HG03432 (cell line): ENCODE data around the gene NUP35.
"Not testable (repeated sequence)": the region's sequence is repeated elsewhere in the genome, so short reads cannot be mapped to it uniquely, and the experiment has no call there.

Source experiments
- ATAC-seq: cut with Tn5 transposase; IDR thresholded peaks from one replicate; pipeline ENCODE4 v1.9.1; 2021; ENCODE audit warnings: mild to moderate bottlenecking, moderate library complexity; ENCODE audit not compliant: unreplicated experiment

Gene NUP35

DNA sequence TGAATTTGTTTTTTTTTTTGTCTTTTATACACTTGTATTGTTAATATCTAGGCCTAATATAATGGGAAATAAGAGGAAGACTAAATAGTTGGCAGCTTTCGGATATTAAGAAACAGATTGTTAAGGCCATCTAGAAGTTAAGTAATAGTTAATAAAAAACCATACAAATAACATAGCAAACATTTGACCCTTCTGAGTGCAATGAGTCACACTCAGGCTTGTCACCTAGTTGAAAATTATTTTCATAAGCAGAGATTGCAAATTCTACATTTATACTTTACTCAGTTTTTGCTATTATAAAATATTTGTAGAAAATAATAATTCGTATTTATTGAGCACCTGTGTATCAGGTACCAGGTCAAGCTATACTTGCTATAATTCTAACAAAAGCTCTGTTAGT, 2.4 kb downstream of the NUP35 start:
- ATAC-seq = no peak

DNA sequence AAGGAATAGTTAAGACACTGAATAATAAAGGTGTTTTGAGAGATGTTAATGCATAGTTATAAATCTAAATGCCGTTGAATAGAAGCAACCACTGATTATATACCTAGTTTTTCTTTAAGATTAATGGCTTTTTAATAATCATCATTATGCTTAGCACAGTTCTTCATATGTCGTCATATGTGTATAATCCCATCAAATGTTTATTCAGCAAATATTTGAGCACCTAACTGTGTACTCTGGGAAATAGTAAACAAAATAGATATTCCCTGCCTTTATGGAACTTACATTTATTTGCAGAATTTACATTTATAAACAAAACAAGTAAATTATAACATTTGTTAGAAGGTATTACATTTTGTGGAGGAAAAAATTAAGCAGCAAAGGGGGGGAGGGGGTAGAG, 9.8 kb downstream of the NUP35 start:
- ATAC-seq = no peak

DNA sequence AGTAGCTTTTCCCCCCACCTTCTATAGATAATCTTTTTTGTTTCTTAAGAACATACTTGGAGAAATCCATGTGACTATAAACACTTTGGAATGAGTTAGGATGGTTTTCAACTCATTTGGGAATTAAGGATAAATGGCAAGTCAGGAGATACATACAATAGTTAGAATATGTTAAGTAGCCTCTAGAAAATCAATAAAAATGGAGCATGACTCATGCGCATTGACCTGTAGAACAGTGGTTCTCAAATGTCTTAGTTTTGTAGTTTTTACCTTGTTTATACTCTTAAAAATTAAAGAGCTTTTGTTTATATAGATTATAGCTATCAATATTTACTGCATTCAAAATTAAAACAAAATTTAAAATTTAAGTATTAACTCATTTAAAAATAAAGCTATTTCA, 24.7 kb downstream of the NUP35 start:
- ATAC-seq = no peak

DNA sequence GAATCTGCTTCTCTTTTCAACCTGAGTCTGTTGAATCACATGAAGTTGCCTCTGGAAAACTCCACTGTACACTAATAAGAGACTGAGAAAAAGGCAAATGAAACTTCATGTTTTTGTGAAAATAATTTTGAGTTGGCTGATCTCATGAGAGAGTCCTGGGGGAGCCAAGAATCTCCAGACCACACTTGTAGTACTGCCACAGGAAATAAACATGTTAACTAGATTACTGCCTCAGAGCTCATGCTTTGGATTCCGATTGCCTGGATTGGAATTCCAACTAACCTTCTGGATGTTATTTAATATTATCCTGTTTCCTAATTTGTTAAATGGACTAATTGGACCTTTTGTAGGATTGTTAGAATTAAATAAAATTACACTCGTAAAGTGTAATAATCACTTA, 25.2 kb downstream of the NUP35 start:
- no peak for ATAC-seq

DNA sequence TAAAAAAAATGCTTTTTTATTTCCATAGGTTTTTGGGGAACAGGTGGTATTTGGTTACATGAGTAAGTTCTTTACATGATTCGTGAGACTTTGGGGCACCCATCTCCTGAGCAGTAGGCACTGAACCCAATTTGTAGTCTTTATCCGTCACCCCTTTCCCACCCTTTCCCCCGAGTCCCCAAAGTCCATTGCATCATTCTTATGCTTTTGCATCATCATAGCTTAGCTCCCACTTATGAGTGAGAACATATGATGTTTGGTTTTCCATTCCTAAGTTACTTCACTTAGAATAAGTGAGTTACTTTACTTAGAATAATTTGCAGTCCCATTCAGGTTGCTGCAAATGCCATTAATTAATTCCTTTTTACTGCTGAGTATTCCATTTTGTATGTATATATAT, 28.0 kb downstream of the NUP35 start:
- not testable (repeated sequence) for ATAC-seq

DNA sequence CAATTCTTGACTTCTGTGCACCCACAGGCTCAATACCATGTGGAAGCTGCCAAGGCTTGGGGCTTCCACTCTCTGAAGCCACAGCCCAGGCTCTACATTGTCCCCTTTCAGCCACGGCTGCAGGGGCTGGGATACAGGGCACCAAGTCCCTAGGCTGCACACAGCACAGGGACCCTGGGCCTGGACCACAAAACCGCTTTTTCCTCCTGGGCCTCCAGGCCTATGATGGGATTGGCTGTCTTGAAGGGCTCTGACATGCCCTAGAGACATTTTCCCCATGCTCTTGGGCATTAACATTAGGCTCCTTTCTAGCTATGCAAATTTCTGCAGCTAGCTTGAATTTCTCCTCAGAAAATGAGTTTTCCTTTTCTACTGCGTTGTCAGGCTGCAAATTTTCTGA, 29.7 kb downstream of the NUP35 start:
- ATAC-seq = no peak

DNA sequence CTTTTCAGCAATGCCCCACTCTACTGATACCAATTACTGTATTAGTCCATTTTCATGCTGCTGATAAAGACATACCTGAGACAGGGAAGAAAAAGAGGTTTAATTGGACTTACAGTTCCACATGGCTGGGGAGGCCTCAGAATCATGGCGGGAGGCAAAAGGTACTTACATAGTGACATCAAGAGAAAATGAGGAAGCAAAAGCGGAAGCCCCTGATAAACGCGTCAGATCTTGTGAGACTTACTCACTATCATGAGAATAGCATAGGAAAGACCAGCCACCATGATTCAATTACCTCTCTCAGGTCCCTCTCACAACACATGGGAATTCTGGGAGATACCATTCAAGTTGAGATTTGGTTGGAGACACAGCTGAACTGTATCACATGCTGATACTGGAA, 30.5 kb downstream of the NUP35 start:
- not testable (repeated sequence) for ATAC-seq

DNA sequence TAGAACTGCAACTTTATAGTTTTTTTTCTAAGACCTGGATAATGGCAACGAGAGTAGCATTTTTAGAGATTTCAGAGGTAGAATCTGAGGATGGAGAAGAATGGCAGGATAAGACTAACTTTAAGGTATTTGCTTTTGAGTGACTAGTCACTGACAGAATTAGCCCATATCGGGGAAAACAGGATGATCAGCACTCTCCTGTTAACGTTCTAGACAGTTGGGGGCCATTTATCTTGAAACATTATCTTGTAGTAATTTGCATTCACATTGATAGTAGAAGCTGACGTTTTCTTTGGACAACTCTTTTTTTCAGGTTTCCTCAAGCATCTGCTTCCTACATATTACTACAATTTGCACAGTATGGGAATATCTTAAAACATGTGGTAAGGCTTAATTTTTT, 32.9 kb downstream of the NUP35 start:
- no peak for ATAC-seq

DNA sequence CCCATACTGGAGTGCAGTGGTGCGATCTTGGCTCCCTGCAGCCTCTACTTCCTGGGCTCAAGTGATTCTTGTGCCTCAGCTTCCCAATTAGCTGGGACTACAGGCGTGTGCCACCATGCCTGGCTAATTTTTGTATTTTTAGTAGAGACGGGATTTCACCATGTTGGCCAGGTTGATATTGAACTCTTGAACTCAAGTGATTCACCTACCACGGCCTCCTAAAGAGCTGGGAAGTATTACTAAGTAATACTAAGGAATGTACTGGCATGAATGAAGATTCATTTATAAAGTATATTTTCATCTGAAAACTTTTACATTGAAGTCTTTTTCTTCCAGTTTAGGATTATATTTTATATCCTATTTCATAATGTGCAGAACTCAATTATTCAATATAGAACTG, 38.1 kb downstream of the NUP35 start:
- ATAC-seq = no peak

DNA sequence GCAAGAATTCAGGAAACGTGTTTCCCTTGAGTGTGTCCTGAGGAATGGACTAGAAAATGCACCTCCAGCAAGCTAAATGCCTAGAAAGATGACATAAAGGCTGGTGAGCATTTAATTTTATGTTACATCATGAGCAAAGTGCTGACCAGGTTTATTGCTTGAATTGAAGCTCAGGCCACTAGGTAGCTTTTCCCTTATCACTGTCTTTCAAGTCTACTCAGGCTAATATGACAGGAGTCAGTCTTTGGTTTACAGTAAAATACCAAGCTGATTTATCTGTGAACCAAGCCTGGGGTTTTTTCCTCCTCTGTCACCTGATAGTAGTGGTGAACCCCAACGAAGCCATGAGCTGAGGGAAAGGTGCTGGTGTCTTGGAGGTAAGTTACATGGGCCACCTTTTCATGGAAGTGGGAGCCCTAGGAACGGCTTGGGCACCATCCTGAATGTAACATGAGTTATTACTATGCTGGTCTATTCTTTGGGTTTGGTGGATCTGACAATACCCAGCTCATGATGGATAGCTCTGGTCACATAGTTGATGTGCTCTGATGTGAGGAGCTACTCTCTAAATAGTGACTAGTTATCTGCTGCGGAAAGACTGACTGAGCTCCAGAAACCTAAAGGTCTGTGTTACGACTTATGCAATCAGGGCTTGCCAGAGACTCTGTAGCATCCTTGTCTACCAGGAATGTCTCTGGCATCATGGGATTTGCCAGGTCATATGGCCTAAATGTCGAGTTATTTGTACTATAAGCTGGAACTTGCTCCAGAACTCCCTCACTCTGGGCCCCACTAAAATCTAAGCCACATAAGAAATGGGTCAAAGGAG, 39.8 kb downstream of the NUP35 start:
- no peak for ATAC-seq

DNA sequence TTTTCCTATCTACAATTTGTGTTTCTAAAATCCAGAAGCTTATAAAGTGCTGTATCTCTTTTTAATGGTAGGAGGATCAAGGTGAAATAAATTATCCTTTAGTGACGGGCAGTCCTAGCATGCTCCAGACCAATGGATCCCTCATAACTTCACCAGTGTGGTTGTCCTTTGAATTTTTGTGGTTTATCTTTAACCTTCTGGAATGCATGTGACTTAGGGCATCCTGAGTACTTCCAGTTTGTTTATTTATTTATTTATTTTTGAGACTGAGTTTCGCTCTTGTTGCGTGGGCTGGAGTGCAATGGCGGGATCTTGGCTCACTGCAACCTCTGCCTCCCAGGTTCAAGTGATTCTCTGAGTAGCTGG, 40.4 kb downstream of the NUP35 start:
- ATAC-seq = no peak

DNA sequence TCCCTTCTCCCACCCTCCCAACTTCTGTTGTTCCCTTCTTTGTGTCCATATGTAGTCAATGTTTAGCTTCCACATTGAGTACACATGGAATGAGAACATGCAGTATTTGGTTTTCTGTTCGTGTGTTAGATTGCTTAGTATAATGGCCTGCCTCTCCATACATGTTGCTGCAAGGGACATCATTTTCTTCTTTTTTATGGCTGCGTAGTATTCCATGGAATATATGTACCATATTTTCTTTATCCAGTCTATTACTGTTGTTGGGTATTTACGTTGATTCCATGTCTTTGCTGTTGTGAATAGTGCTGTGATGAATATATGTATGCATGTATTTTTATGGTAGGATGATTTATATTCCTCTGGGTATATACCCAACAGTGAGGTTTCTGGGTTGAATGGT, 42.0 kb downstream of the NUP35 start:
- no peak for ATAC-seq

DNA sequence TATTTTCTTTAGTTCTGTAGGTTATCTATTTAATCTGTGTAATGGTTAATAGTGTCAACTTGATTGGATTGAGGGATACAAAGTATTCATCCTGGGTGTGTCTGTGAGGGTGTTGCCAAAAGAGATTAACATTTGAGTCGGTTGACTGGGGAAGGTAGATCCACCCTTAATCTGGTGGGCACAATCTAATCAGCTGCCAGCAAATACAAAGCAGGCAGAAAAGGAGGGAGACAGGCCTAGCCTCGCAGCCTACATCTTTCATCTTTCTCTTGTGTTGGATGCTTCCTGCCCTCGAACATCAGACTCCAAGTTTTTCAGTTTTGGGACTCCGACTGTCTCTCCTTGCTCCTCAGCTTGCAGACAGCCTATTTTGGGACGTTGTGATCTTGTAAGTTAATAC, 42.7 kb downstream of the NUP35 start:
- not testable (repeated sequence) for ATAC-seq

DNA sequence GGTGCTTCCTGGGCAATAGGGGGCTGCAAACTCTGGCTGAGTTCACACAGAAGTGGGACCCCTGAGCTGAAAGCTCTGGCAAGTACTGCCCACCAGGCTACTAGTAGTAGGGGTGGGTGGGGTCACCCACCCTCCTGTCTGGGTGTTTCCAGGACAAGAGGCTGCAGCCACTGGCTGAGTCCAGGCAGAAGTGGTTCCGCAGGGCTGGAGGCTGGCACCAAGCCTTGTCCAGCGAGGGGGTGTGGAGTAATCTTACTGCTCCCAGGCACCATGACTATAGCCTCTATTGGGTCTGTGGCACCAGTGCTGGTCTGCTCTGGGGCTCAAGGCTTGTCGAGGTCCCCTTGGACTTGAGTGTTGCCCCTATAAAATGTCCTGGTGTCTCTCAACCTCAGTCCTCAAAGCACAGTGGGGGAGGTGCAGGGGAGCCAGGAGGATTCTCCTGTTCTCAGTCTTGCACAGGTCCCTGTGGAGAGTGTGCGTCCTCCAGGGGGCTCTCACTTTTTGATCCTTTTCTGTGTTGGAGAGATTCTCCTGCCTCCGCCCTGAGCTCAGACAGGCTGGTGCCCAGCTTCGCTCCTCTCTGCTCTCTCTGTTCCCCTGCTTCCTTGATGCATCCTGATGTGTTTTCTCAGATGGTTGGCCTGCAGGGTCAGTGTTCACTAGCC, 48.1 kb downstream of the NUP35 start:
- no peak for ATAC-seq

DNA sequence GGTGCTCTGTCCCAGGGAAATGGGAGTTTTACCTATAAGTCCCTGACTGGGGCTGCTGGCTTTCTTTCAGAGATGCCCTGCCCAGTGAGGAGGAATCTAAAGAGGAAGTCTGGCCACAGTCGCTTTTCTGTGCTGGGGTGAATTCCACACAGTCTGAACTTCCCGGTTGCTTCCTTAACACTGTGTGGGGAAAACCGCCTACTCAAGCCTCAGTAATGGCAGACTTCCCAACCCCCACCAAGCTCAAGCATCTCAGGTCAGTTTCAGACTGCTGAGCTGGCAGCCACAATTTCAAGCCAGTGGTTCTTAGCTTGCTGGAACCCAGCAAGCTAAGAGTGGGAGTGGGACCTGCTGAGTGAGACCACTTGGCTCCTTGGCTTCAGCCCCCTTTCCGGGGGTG, 54.9 kb downstream of the NUP35 start:
- ATAC-seq = no peak

DNA sequence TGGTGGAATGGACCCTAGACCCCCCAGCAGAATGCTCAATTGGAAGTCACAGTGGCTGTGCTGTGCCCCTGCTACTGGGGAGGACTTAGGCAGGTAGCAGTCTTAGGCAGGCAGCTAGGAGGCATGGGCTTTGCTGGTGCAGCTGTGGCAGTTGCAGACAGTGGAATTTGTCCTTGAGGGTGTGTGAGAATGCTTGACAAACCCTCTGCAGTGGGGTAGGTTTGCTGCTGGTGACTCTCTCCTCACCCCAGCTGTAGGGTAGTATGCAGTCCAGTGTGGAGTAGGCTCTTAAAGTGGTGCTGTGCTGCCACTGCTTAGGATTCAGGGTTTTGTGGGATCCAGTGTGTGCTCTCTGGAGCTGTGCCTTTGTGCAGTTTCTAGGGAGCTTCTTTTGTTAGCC, 61.3 kb downstream of the NUP35 start:
- ATAC-seq = no peak

DNA sequence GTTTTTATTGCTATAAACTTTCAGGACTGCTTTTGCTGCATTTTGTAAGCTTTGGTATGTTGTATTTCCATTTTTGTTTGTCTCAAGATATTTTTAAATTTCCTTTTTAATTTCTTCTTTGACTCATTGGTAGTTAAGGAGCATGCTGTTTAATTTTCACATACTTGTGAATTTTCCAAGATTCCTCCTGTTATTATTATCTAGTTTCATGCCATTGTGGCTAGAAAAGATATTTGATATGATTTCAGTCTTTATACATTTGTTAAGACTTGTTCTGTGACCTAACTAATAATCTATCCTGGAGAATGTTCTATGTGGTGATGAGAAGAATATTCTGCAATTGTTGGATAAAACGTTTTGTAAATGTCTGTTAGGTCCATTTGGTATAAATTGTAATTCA, 62.1 kb downstream of the NUP35 start:
- ATAC-seq = no peak

DNA sequence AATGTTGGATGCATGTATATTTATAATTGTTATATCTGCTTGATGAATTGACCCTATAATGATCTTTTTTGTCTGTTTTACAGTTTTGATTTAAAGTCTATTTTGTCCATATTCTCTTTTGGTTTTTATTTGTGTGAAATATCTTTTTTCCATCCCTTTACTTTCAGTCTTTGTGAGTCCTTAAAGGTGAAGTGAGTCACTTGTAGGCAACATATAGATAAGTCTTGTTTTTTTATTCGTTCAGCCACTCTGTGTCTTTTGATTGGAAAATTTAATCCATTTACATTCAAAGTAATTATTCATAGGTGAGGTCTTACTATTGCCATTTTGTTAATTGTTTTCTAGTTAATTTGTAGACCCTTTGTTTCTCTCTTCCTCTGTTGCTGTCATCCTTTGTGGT, 62.5 kb downstream of the NUP35 start:
- ATAC-seq = no peak

DNA sequence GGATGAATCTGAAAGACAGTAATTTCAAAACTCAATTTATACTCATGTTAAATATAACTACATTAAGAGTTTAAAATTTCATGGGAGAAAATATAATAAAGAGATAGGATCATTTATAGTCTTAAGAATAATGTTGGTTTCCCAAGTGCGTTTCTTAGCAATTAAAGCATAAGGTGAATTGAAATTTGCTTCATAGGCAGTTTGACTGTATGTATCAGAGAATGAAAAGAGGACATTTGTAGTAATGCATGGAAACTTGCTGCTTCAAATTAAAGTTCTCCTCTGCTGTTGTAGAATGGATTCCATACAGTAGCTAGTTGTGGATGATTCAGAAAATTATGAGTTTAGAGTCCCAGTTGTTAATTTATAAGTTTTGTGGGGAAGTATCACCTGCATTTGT, 68.1 kb downstream of the NUP35 start:
- ATAC-seq = no peak

DNA sequence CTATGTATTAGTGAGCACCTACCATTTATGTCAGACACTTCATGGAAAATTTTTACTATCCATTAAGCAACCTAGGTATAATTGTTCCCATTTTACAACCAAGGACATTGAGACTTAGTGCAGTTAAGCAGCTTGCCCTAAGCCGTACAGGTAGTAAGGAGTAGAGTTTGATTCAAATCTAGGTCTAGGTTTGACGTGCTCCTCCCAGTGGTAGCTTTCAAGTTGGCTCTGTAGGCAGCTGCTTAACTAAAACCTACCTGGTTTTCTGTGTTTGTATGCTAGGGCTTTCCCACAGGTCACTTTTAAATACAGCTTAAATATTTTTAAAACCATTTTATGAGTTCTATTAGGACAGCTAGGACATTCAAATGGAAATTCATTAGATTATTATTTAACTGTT, 69.7 kb downstream of the NUP35 start:
- no peak for ATAC-seq

DNA sequence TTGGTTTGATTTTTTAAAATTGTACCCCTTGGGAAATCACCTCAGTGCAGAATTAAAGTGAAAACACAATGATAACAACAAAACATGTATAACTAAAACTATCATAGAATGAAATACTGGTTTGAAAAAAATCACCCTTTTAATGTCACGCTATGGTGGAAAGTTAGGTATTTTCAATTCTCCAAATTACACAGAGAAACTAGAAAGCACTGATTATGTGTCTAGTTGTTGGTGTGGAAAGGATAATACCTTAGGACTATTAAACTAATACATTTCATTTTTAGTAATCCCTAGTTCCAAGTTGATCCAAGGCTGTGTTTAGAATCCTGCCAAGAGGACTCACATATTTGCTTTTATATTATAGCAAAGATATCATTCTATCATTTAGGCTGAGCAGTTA, 71.2 kb downstream of the NUP35 start:
- ATAC-seq = no peak

DNA sequence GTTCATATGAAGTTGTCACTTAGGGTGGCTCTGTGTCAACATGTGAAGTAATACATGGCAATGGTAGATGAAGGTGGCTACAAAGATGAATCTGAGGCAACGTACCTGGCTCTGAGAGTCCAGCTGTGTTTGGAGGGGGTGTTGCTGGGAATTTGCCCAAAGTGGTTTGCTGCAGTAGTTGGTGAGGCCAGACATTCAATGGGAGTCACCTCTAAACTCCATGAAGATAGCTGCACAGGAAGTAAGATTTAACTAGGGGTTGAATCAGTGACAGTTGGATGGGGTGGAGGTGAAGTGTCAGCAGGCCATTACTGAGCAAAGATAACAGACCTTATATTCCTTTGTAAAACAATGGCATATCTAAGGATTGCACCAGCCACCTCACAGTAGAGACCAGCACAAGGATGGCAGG, 71.8 kb downstream of the NUP35 start:
- no peak for ATAC-seq

DNA sequence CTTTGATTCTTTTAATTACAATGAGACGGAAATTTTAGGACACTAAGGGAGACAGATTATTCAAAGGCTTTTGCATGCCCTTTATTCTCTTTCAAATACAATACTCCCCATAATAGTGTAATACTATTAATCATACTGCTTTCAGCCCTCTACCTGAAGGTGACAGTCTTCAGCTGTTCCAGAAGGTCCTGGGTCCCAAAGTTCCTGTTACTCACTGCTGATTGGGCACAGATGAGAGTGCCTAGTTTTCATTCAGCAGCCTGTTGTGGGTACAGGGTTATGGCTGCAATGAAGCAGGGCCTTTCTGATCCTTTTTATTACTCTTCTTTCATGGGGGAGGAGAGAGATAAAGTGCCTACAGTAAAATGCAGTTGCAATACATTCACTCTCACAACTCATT, 80.2 kb downstream of the NUP35 start:
- no peak for ATAC-seq
